ENCODE data around the gene MIDN. TPM values are rescaled to one million over a fixed set of nuclear protein-coding genes. Genes with fewer than 3 reads are reported as not detected.

The MIDN gene
- total RNA-seq, 1 experiment from 2014 or later = 286 TPM

GRCh38 chr19:1271528-1272422 lies 23.4 kb downstream of the MIDN start:
- Histone ChIP-seq H4K91ac (ENCODE audit: insufficient read length, low read depth, low read length) (no peak overlapping the region), H2AFZ (ENCODE audit: low read length) (no peak overlapping the region), H3K14ac (ENCODE audit: insufficient read depth, low read length) (no peak overlapping the region), H2BK15ac (ENCODE audit: low read depth, low read length) (no peak overlapping the region), H3K23me2 (ENCODE audit: insufficient read length, low read depth, low read length, poor library complexity, severe bottlenecking) (peaks cover 20% of the 10 kb centered on the region), H3K9ac (ENCODE audit: extremely low read depth, insufficient read length, low read length) (peak overlapping the region; percentile 6), H3K9me3 (ENCODE audit: control insufficient read depth, low read depth, low read length) (no peaks in the 10 kb centered on the region), H2BK12ac (ENCODE audit: insufficient read length, low read depth, low read length) (no peak overlapping the region), H3K56ac (ENCODE audit: insufficient read length, low read depth, low read length) (no peak overlapping the region), H3K79me1 (ENCODE audit: insufficient read depth, low read depth, low read length, poor library complexity, severe bottlenecking) (peaks cover 9% of the 10 kb centered on the region), H2BK5ac (ENCODE audit: insufficient read length, low read length) (no peak overlapping the region), H4K5ac (ENCODE audit: insufficient read length, low read depth, low read length) (no peak overlapping the region), H3K4me2 (ENCODE audit: insufficient read depth, insufficient read length, low read length) (no peak overlapping the region), H3T11ph (ENCODE audit: low read length) (no peak overlapping the region), H3K79me2 (ENCODE audit: insufficient read depth, low read length) (peaks cover 4% of the 10 kb centered on the region; the same call in 1 of the 2 replicates), H3K18ac (ENCODE audit: insufficient read length, low read depth, low read length) (no peak overlapping the region), H2BK20ac (ENCODE audit: low read depth, low read length, poor library complexity, severe bottlenecking) (no peak overlapping the region), H3K23ac (ENCODE audit: insufficient read length, low read depth, low read length) (no peak overlapping the region), H3K4me1 (ENCODE audit: insufficient read depth, low read length) (no peaks in the 10 kb centered on the region; the same call in 1 of the 2 replicates), H2BK120ac (ENCODE audit: low read depth, low read length, poor library complexity, severe bottlenecking) (no peak overlapping the region), H4K20me1 (ENCODE audit: control insufficient read depth, insufficient read depth, insufficient read length) (no peaks in the 10 kb centered on the region), H4K8ac (replicated peaks; ENCODE audit: insufficient read length, low read depth, low read length) (no peak overlapping the region), H3K4ac (ENCODE audit: low read depth, low read length) (no peak overlapping the region), H3K27ac (ENCODE audit: insufficient read length, low read depth, low read length) (no peak overlapping the region), H3K27me3 (ENCODE audit: insufficient read depth, low read length) (no peaks in the 10 kb centered on the region), H2AK5ac (ENCODE audit: insufficient read length, low read length) (no peak overlapping the region)
- WGBS (ENCODE audit: extremely low coverage, insufficient read length, low lambda C conversion rate) = no CpG with 5 or more reads among the region's 37 CpGs
- Mint-ChIP-seq H3K4me1 (peaks cover 50 to 61% of the 10 kb centered on the region in 2 experiments), H3K9me3 (no peaks in the 10 kb centered on the region), H3K27me3 (ENCODE audit: low read depth) (peaks cover 13% of the 10 kb centered on the region), H3K4me3 (peak overlapping the region; percentile 85 to 90), H3K27ac (peak overlapping the region; percentile 70 to 99 (median 95); a peak in 4 of 7 replicates), H3K36me3 (ENCODE audit: insufficient read depth in 1 of 3, low read depth in 3 of 3) (peaks cover 36 to 52% (median 47%) of the 10 kb centered on the region in 3 experiments)
- no peak for TF ChIP-seq CTCF (conservative IDR thresholded peaks at IDR 0.05)
- DNase-seq = no peak

Measured in H9 (cell line).